ENCODE measurements around the gene CD48. TPM values are rescaled to one million over a fixed set of nuclear protein-coding genes. Genes with fewer than 3 reads are reported as not detected.

Gene CD48
- total RNA-seq, 1 experiment from 2014 or later: 0.20 TPM

DNA sequence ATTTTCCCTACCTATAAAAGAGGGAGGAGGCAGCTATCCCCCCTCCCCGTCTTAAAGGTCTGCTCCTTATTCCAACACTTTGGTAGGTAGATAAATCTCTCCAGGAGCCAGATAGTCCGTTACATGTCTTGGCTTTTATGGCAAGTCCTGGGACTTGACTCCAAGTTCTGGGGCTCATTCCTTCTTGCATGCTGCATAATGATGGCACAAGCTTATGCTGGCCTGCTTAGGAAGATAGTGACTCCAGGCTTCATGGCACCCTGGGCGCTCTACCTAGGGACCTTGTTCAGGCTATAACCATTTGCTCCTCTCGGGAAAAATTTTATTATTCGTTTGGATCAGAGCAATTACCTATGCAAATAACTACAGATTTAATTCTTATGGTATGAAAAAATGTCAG is 68.5 kb downstream of the CD48 start:
- Histone ChIP-seq H4K20me1 (ENCODE audit: insufficient read depth) (no peaks in the 10 kb centered on the region), H3K9ac (ENCODE audit: low read length) (no peak overlapping the region), H3K4me3 (replicated peaks in 1 of 2; ENCODE audit: low read depth in 1 of 2, low read length in 2 of 2) (no peak overlapping the region), H2AFZ (ENCODE audit: low read depth, low read length, poor library complexity, severe bottlenecking) (no peak overlapping the region), H3K9me2 (ENCODE audit: insufficient read depth) (no peaks in the 10 kb centered on the region), H3K27me3 (ENCODE audit: insufficient read depth, low read length) (no peaks in the 10 kb centered on the region), H3K4me2 (ENCODE audit: low read length) (no peak overlapping the region), H3K4me1 (ENCODE audit: control insufficient read depth in 1 of 2, insufficient read depth in 2 of 2, low read length in 2 of 2) (no peaks in the 10 kb centered on the region), H3K27ac (ENCODE audit: low read depth, low read length) (no peak overlapping the region), H3K79me2 (ENCODE audit: insufficient read depth, low read length) (no peaks in the 10 kb centered on the region), H3K36me3 (ENCODE audit: control insufficient read depth in 1 of 2, insufficient read depth in 2 of 2, low read length in 2 of 2) (no peaks in the 10 kb centered on the region), H3K9me3 (ENCODE audit: control insufficient read depth in 1 of 2, insufficient read depth in 1 of 2, low read depth in 1 of 2, low read length in 2 of 2) (no peaks in the 10 kb centered on the region)
- no peak for ATAC-seq
- ChIA-PET CTCF (interaction anchor here (0.6 kb wide), 1 partner anchor 311 kb away, joined by 3 read pairs; no protein-coding TSS in a partner anchor), RAD21 (ENCODE audit: low non-redundant PET in 1 of 2, low total read pairs in 2 of 2, uncharacterized antibody in 2 of 2, unreplicated experiment in 2 of 2) (no interaction called here), POLR2A (no interaction called here)
- BruUV-seq (replicated peaks): no TSS peak
- intact Hi-C loops (cut with micrococcal nuclease): no loop called here
- no peak for DNase-seq (ENCODE audit: low read depth, low spot score)
- TF ChIP-seq, protein P1, sequence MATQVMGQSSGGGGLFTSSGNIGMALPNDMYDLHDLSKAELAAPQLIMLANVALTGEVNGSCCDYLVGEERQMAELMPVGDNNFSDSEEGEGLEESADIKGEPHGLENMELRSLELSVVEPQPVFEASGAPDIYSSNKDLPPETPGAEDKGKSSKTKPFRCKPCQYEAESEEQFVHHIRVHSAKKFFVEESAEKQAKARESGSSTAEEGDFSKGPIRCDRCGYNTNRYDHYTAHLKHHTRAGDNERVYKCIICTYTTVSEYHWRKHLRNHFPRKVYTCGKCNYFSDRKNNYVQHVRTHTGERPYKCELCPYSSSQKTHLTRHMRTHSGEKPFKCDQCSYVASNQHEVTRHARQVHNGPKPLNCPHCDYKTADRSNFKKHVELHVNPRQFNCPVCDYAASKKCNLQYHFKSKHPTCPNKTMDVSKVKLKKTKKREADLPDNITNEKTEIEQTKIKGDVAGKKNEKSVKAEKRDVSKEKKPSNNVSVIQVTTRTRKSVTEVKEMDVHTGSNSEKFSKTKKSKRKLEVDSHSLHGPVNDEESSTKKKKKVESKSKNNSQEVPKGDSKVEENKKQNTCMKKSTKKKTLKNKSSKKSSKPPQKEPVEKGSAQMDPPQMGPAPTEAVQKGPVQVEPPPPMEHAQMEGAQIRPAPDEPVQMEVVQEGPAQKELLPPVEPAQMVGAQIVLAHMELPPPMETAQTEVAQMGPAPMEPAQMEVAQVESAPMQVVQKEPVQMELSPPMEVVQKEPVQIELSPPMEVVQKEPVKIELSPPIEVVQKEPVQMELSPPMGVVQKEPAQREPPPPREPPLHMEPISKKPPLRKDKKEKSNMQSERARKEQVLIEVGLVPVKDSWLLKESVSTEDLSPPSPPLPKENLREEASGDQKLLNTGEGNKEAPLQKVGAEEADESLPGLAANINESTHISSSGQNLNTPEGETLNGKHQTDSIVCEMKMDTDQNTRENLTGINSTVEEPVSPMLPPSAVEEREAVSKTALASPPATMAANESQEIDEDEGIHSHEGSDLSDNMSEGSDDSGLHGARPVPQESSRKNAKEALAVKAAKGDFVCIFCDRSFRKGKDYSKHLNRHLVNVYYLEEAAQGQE (IDR thresholded peaks at IDR 0.05; ENCODE audit: low read depth): no peak
- TF ChIP-seq FOSL1 (IDR thresholded peaks at IDR 0.05; ENCODE audit: low read depth) (no peak), EZH2 (IDR thresholded peaks at IDR 0.05) (no peak), ATF3 (IDR thresholded peaks at IDR 0.05) (no peak), TCF7L2 (IDR thresholded peaks at IDR 0.05; ENCODE audit: borderline replicate concordance, extremely low read depth, insufficient read depth, insufficient read length) (no peak), ZFX (IDR thresholded peaks at IDR 0.05) (no peak), POLR2AphosphoS5 (IDR thresholded peaks at IDR 0.05; ENCODE audit: low read depth, low read length) (no peak), RAD21 (IDR thresholded peaks at IDR 0.05; ENCODE audit: low read depth) (no peak), ZNF274 (IDR thresholded peaks at IDR 0.05; ENCODE audit: low read depth, low read length) (no peak), SP1 (IDR thresholded peaks at IDR 0.05; ENCODE audit: low read depth) (no peak)
